ENCODE measurements around the gene MMS22L.

GRCh38 chr6:97129106-97129505 lies 153.9 kb downstream of the MMS22L start:
- no peak for TF ChIP-seq CTCF (IDR thresholded peaks at IDR 0.05; ENCODE audit: insufficient read depth, low read depth, low read length)
- TF ChIP-seq EZH2 (IDR thresholded peaks at IDR 0.05; ENCODE audit: insufficient read depth, low read length) = no peak
